Thoracic aorta (tissue), 2 donors: ENCODE results near the gene PODXL2. TPM values are rescaled to one million over a fixed set of nuclear protein-coding genes. Genes with fewer than 3 reads are reported as not detected.

Experiments used
- ATAC-seq: fragments of 150-250 bp; one replicate; pipeline ENCODE4 v1.8.0; 2017; ENCODE audit warnings: low read depth; ENCODE audit not compliant: insufficient number of reproducible peaks, low FRiP score
- DNase-seq: peaks from one replicate; pipeline ENCODE4 v3.0.0-alpha.2; 2020; ENCODE audit warnings: low spot score
- H3K27ac ChIP-seq, 2 donors: fragments of 200-600 bp; sonication (generic); 1 replicate in 1 of 2; 2 replicates in 1 of 2; pipeline ENCODE4 v1.5.1; 2016; ENCODE audit warnings: mild to moderate bottlenecking in 2 of 2, moderate library complexity in 2 of 2
- H3K27me3 ChIP-seq: fragments of 200-600 bp; sonication (generic); replicated peaks from 2 replicates; pipeline ENCODE4 v1.6.0; 2016; ENCODE audit warnings: mild to moderate bottlenecking; ENCODE audit not compliant: insufficient read depth
- H3K36me3 ChIP-seq: fragments of 200-600 bp; sonication (generic); one replicate; pipeline ENCODE4 v1.5.1; 2016
- H3K4me1 ChIP-seq, 2 donors: fragments of 200-600 bp; sonication (generic); 1 replicate in 1 of 2; 2 replicates in 1 of 2; pipeline versions ENCODE4 v1.5.1 to v1.6.0; 2016; ENCODE audit warnings: low read depth in 2 of 2, mild to moderate bottlenecking in 1 of 2; ENCODE audit not compliant: control insufficient read depth in 1 of 2
- H3K4me3 ChIP-seq: fragments of 200-600 bp; sonication (generic); 2 replicates; pipeline ENCODE4 v1.5.1; 2016; ENCODE audit warnings: mild to moderate bottlenecking
- H3K9me3 ChIP-seq: fragments of 200-600 bp; sonication (generic); 2 replicates; pipeline ENCODE4 v1.5.1; 2016
- total RNA-seq, 2 donors: library from RNA; depleted of rRNA; stranded (reverse); fragments of >200 nt; gene quantifications; one replicate each; pipeline versions ENCODE4 v1.1.0 to v1.2.3, GENCODE V29; 2016
- TF ChIP-seq, protein P1 (sequence below): fragments of 200-600 bp; sonication (generic); IDR thresholded peaks from one replicate; pipeline ENCODE4 v1.5.1; 2019; ENCODE audit warnings: antibody characterized with exemption

Gene PODXL2
- total RNA-seq, 2 donors from 2014 or later = 2.8 to 7.8 TPM

DNA sequence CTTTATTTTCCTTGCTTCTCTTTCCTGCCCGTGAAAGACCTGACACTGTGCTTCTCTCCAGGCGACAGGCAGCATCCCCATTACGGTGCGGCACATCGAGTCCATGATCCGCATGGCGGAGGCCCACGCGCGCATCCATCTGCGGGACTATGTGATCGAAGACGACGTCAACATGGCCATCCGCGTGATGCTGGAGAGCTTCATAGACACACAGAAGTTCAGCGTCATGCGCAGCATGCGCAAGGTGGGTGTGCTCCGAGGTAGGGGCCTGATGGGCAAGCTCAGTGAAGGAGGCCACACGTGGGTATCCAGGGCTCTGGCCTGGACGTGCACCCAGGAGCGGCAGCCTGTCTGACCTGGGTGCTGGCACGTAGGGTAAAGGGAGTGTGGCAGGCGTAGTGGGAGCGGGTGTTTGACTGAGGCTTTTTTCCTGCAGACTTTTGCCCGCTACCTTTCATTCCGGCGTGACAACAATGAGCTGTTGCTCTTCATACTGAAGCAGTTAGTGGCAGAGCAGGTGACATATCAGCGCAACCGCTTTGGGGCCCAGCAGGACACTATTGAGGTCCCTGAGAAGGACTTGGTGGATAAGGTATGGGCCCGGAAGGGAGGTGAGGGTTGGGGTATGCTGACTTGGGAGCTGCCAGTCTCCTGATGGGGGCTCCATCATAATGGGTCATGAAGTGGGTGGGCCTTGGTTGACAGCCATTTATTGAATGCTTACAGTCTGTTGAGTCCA, 8.2 kb upstream of the PODXL2 start:
- no peaks in the 10 kb centered on the region for H3K27me3 ChIP-seq
- DNase-seq = no peak

DNA sequence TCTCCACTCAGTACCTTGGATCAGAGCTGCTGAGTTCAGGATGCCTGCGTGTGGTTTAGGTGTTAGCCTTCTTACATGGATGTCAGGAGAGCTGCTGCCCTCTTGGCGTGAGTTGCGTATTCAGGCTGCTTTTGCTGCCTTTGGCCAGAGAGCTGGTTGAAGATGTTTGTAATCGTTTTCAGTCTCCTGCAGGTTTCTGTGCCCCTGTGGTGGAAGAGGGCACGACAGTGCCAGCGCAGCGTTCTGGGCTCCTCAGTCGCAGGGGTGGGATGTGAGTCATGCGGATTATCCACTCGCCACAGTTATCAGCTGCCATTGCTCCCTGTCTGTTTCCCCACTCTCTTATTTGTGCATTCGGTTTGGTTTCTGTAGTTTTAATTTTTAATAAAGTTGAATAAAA, 7.0 kb upstream of the PODXL2 start:
- no peak overlapping the region for H3K4me3 ChIP-seq
- no peak for ATAC-seq
- no peaks in the 10 kb centered on the region for H3K9me3 ChIP-seq
- H3K4me1 ChIP-seq = no peaks in the 10 kb centered on the region
- no peak overlapping the region for H3K27ac ChIP-seq
- TF ChIP-seq, protein P1, sequence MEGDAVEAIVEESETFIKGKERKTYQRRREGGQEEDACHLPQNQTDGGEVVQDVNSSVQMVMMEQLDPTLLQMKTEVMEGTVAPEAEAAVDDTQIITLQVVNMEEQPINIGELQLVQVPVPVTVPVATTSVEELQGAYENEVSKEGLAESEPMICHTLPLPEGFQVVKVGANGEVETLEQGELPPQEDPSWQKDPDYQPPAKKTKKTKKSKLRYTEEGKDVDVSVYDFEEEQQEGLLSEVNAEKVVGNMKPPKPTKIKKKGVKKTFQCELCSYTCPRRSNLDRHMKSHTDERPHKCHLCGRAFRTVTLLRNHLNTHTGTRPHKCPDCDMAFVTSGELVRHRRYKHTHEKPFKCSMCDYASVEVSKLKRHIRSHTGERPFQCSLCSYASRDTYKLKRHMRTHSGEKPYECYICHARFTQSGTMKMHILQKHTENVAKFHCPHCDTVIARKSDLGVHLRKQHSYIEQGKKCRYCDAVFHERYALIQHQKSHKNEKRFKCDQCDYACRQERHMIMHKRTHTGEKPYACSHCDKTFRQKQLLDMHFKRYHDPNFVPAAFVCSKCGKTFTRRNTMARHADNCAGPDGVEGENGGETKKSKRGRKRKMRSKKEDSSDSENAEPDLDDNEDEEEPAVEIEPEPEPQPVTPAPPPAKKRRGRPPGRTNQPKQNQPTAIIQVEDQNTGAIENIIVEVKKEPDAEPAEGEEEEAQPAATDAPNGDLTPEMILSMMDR = no peak
- no peaks in the 10 kb centered on the region for H3K27me3 ChIP-seq
- no peak for DNase-seq
- no peaks in the 10 kb centered on the region for H3K36me3 ChIP-seq

More for the DNA sequence above, 8.2 kb upstream of the PODXL2 start:
- TF ChIP-seq, protein P1 = no peak
- Histone ChIP-seq H3K9me3 (no peaks in the 10 kb centered on the region), H3K4me3 (no peak overlapping the region), H3K36me3 (no peaks in the 10 kb centered on the region), H3K27ac (no peak overlapping the region), H3K4me1 (no peaks in the 10 kb centered on the region)
- no peak for ATAC-seq

DNA sequence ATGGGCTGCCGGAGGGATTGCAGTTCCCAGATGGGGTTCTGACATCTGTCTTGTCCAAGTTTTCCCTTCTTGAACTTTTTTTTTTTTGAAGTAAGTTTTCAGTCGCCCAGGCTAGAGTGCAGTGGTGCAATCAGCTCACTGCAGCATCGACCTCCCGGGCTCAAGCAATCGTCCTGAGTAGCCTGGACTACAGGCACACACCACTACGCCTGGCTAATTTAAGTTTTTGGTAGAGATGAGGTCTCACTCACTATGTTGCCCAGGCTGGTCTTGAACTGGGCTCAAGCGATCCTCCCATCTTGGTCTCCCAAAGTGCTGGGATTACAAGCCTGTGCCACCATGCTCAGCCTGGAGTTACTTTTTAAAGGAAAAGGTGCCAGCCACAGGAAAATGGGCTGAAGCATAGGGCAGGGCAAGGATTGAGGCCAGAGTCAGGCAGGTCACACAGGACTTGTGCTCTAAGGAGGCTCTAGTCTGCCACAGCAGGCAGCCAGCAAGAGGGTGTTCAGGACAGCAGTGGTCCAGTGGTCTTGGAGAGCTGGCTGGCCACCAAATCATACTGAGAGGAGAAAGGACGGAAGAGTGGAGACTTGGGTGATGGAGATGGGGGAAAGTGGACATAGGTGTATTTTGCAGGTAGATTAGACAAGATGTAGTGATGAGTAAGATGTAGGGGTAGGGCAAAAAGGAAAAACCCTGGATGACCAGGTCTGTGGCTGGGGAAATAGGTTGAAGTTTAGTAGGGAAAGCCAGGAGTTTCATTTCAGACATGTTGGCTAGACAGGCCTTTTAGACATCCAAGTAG, 6.0 kb upstream of the PODXL2 start:
- no peaks in the 10 kb centered on the region for H3K36me3 ChIP-seq
- H3K4me1 ChIP-seq = no peaks in the 10 kb centered on the region

DNA sequence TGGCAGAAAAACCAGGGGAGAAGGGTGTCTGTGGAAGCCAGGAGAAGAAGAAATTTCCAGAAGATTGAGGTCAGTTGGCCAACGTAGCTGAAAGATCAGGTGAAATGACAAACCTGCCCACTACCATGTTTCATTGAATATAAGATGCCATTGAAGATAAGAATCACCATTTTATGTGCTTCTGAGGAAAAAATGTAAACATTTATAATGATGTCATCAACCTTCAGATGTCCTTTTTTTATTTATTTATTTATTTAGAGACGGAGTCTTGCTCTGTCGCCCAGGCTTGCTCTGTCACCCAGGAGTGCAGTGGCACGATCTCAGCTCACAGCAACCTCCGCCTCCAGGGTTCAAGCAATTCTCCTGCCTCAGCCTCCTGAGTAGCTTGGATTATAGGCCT, 4.9 kb upstream of the PODXL2 start:
- no peaks in the 10 kb centered on the region for H3K4me1 ChIP-seq
- H3K27me3 ChIP-seq = no peaks in the 10 kb centered on the region
- no peak for DNase-seq
- TF ChIP-seq, protein P1 = no peak
- H3K9me3 ChIP-seq = no peaks in the 10 kb centered on the region
- ATAC-seq = no peak
- H3K36me3 ChIP-seq = no peaks in the 10 kb centered on the region
- H3K27ac ChIP-seq = no peak overlapping the region
- no peak overlapping the region for H3K4me3 ChIP-seq

More for the DNA sequence above, 6.0 kb upstream of the PODXL2 start:
- no peak for ATAC-seq
- DNase-seq = no peak
- Histone ChIP-seq H3K27me3 (no peaks in the 10 kb centered on the region), H3K4me3 (no peak overlapping the region), H3K9me3 (no peaks in the 10 kb centered on the region), H3K27ac (no peak overlapping the region)
- TF ChIP-seq, protein P1 = no peak

DNA sequence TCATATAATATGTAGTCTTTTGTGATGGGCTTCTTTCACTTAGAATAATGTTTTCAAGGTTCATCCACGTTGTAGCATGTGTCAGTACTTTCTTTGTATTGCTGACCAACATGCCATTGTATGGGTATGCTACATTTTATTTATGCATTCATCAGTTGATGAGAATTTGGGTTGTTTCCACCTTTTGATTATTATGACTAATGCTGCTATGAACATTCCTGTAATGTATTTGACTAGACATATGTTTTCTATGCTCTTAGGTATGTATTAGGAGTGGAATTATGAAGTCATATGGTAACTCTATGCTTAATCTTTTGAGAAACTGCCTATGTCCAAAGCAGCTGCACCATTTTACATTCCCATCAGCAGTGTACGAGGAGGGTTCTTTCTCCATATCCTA, 3.2 kb upstream of the PODXL2 start:
- TF ChIP-seq, protein P1 = no peak
- no peak overlapping the region for H3K27ac ChIP-seq
- no peak for ATAC-seq
- H3K4me1 ChIP-seq = peaks cover 3 to 12% of the 10 kb centered on the region in 2 donors
- no peaks in the 10 kb centered on the region for H3K9me3 ChIP-seq
- DNase-seq = no peak
- no peak overlapping the region for H3K4me3 ChIP-seq
- H3K27me3 ChIP-seq = no peaks in the 10 kb centered on the region
- no peaks in the 10 kb centered on the region for H3K36me3 ChIP-seq
